Smooth muscle cell (in vitro differentiated cells): ENCODE results near the gene KRT79. TPM values are rescaled to one million over a fixed set of nuclear protein-coding genes. Genes with fewer than 3 reads are reported as not detected.

Experiments
- DNase-seq: peaks from one replicate; lab custom pipeline; 2025; ENCODE audit not compliant: unreplicated experiment; lab: John Stamatoyannopoulos, UW
- H2AFZ ChIP-seq: fragments of 200-600 bp; sonication (generic); 2 replicates; pipeline ENCODE4 v1.6.0; 2016; ENCODE audit warnings: antibody characterized with exemption, low read depth, mild to moderate bottlenecking
- H3F3A ChIP-seq: fragments of 200-600 bp; sonication (generic); 2 replicates; pipeline ENCODE4 v1.6.0; 2017; ENCODE audit warnings: antibody characterized with exemption, low read depth
- H3K27ac ChIP-seq: fragments of 200-600 bp; sonication (generic); 2 replicates; pipeline ENCODE4 v1.5.1; 2016; ENCODE audit warnings: low read depth, mild to moderate bottlenecking
- H3K27me3 ChIP-seq: fragments of 200-600 bp; sonication (generic); 2 replicates; pipeline ENCODE4 v1.6.1; 2016; ENCODE audit warnings: low read depth, mild to moderate bottlenecking
- H3K36me3 ChIP-seq: fragments of 200-600 bp; sonication (generic); 2 replicates; pipeline ENCODE4 v1.5.1; 2016; ENCODE audit warnings: low read depth
- H3K4me1 ChIP-seq: fragments of 200-600 bp; sonication (generic); 2 replicates; pipeline ENCODE4 v1.5.1; 2016; ENCODE audit warnings: low read depth
- H3K4me2 ChIP-seq: fragments of 200-600 bp; sonication (generic); 2 replicates; pipeline ENCODE4 v1.6.0; 2016; ENCODE audit warnings: mild to moderate bottlenecking
- H3K4me3 ChIP-seq: fragments of 200-600 bp; sonication (generic); 2 replicates; pipeline ENCODE4 v1.5.1; 2016; ENCODE audit warnings: mild to moderate bottlenecking
- H3K79me2 ChIP-seq: fragments of 200-600 bp; sonication (generic); 2 replicates; pipeline ENCODE4 v1.6.0; 2016; ENCODE audit warnings: low read depth, mild to moderate bottlenecking
- H3K9ac ChIP-seq: fragments of 200-600 bp; sonication (generic); 2 replicates; pipeline ENCODE4 v1.6.0; 2016; ENCODE audit warnings: low read depth
- H3K9me3 ChIP-seq: fragments of 200-600 bp; sonication (generic); replicated peaks from 2 replicates; pipeline ENCODE4 v1.5.1; 2016; ENCODE audit warnings: low read depth
- H4K20me1 ChIP-seq: fragments of 200-600 bp; sonication (generic); 2 replicates; pipeline ENCODE4 v1.6.0; 2016; ENCODE audit warnings: low read depth
- WGBS: methylation state at CpG from one replicate; pipeline ENCODE4 v1.1.7; 2016; ENCODE audit warnings: low lambda C conversion rate; 5-methylcytosine and 5-hydroxymethylcytosine counted together
- polyA plus RNA-seq: library from polyadenylated mRNA; unstranded; fragments of >200 nt; fragmentation: Nextera tagmentation; extraction: Ambion mirVana; gene quantifications from 2 replicates; pipeline ENCODE4 v1.2.1, GENCODE V29; 2016
- total RNA-seq: library from RNA; depleted of rRNA; stranded (reverse); fragments of >200 nt; gene quantifications from 2 replicates; pipeline ENCODE4 v1.2.3, GENCODE V29; 2014
- TF ChIP-seq, protein P1 (sequence below): fragments of 200-600 bp; sonication (generic); IDR thresholded peaks from 2 replicates; pipeline ENCODE4 v1.5.1; 2017; ENCODE audit warnings: borderline replicate concordance, mild to moderate bottlenecking, antibody characterized with exemption; ENCODE audit not compliant: insufficient read depth, poor library complexity, severe bottlenecking

Gene KRT79
- total and polyA plus RNA-seq, 2 experiments from 2014 or later = 3.4 to 4.1 TPM

DNA sequence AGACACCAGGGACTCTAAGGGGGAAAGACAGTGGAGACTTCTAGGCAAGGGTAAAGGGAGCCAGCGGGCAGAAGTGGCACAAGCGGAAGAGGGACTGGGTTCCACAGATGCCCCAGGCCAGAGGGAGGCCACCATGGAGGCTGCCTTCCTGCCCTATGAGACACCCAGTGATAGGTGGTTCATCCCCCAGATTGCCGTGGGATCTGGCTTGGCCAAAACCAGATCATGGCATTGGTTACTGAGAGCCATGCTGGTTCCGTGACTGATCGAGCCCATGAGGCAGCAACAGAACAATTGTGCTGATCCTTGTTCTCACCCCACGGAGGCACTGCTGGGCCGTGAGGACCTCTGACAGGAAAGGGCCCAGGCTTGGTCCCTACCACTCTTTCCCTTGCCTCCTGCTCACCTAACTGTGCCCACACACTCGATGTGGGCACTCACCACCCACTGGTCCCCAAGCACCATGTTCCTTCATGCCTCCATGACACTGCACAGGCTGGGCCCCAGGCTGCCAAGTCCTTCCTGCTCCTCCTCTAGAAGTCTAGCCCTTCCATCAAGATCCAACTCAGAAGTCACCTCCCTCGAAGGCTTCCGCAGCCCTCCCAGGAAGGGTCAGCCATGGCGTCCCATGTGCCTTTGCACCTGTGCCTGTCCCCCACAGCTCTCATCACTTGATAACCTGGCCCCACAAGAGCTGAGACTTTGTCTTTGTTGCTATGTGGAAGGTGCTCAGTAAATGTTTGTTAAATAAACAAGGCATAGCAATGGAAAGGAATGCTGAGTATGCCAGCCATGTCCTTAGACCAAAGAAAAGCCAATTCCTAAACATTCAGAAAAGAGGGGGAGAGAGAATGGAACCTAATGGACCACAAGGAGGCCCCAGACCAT, 7.3 kb downstream of the KRT79 start:
- Histone ChIP-seq H3K36me3 (no peaks in the 10 kb centered on the region), H3K4me3 (no peak overlapping the region), H3K9ac (no peak overlapping the region), H3F3A (peaks cover 7% of the 10 kb centered on the region), H3K9me3 (no peaks in the 10 kb centered on the region), H3K27me3 (no peaks in the 10 kb centered on the region), H3K4me2 (peak overlapping the region; percentile 30), H2AFZ (no peak overlapping the region), H4K20me1 (no peaks in the 10 kb centered on the region), H3K27ac (peak overlapping the region; percentile 76), H3K4me1 (peaks cover 6% of the 10 kb centered on the region), H3K79me2 (no peaks in the 10 kb centered on the region)
- no peak for DNase-seq
- TF ChIP-seq, protein P1, sequence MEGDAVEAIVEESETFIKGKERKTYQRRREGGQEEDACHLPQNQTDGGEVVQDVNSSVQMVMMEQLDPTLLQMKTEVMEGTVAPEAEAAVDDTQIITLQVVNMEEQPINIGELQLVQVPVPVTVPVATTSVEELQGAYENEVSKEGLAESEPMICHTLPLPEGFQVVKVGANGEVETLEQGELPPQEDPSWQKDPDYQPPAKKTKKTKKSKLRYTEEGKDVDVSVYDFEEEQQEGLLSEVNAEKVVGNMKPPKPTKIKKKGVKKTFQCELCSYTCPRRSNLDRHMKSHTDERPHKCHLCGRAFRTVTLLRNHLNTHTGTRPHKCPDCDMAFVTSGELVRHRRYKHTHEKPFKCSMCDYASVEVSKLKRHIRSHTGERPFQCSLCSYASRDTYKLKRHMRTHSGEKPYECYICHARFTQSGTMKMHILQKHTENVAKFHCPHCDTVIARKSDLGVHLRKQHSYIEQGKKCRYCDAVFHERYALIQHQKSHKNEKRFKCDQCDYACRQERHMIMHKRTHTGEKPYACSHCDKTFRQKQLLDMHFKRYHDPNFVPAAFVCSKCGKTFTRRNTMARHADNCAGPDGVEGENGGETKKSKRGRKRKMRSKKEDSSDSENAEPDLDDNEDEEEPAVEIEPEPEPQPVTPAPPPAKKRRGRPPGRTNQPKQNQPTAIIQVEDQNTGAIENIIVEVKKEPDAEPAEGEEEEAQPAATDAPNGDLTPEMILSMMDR = no peak
- WGBS = 93% methylated on average over 11 of the region's 11 CpGs

DNA sequence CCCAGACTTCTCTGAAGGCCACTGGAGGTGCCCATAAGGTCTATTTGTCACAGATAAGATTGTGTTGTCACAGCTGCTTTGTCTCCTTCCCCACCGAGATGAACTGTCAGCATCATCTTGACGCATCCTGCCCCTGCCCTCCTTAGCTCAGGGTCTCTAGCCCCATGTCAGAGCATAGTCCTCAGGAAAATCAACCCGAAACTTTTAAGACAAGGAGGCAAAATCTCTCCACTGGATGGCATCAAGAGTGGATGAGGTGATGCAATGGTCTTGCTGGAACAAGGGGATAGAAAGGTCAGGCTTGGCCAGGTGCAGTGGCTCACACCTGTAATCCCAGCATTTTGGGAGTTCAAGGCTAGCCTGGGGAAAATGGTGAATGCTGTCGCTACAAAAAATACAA, 8.2 kb downstream of the KRT79 start:
- H3K79me2 ChIP-seq = no peaks in the 10 kb centered on the region
- H3K4me1 ChIP-seq = peaks cover 12% of the 10 kb centered on the region
- H3K4me2 ChIP-seq = no peak overlapping the region
- H2AFZ ChIP-seq = no peak overlapping the region
- 81% methylated on average over 4 of the region's 4 CpGs for WGBS
- H3K36me3 ChIP-seq = no peaks in the 10 kb centered on the region
- no peak overlapping the region for H3K9ac ChIP-seq
- DNase-seq = no peak
- TF ChIP-seq, protein P1 = no peak
- no peaks in the 10 kb centered on the region for H4K20me1 ChIP-seq
- no peaks in the 10 kb centered on the region for H3K27me3 ChIP-seq
- H3F3A ChIP-seq = peaks cover 7% of the 10 kb centered on the region
- H3K4me3 ChIP-seq = no peak overlapping the region
- H3K9me3 ChIP-seq = no peaks in the 10 kb centered on the region
- no peak overlapping the region for H3K27ac ChIP-seq

DNA sequence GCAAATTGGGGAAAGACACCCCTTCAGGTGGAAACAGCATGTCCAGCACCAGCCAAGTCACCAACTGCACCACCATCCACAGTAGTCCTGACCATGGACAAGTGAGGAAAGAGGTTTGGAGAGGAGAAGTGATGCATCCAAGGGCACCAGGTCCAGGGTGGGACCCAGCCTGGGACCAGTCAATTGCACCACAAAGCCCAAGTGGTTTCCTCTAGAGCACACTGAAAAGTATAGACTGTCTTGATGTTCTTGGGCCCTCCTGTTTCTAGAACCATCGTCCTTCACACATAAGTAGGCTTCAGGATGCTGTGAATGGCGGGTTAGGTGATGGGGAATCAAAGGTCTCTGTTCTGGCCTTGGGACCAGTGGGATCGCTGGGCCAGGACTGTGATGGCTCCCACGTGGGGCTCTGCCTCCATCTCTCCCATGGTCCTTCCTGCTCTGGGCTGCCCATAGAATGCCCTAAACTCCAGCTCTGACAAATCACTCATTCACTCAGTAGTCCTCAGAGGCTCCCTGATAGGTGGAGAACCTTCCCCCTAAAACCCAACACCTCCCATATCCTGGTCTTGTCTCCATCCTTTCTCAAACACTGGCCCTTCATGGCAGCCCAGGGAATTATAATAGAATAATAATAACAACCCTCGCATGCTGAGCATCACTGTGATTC, 9.2 kb downstream of the KRT79 start:
- Histone ChIP-seq H3K9ac (no peak overlapping the region), H3K4me1 (peaks cover 17% of the 10 kb centered on the region), H3K36me3 (no peaks in the 10 kb centered on the region), H3K9me3 (no peaks in the 10 kb centered on the region), H3K4me2 (no peak overlapping the region), H3K4me3 (no peak overlapping the region), H3K27me3 (no peaks in the 10 kb centered on the region), H2AFZ (no peak overlapping the region), H3K79me2 (no peaks in the 10 kb centered on the region), H4K20me1 (no peaks in the 10 kb centered on the region), H3F3A (peaks cover 7% of the 10 kb centered on the region), H3K27ac (no peak overlapping the region)
- DNase-seq = no peak
- TF ChIP-seq, protein P1 = no peak
- 89% methylated on average over 5 of the region's 5 CpGs for WGBS
